Testis (tissue), 2 donors: ENCODE measurements around the gene ZNF552.
A peak's percentile ranks its signal among the peaks of the same experiment; 100 is the strongest.

Experiments
- POLR2A ChIP-seq: fragments of 450-650 bp; IDR thresholded peaks from one replicate; pipeline ENCODE4 v1.6.1; 2017; ENCODE audit warnings: antibody characterized with exemption, mild to moderate bottlenecking, moderate library complexity
- TF ChIP-seq, protein P1 (sequence below), 3 experiments: fragments of 450-650 bp in 2 of 3; fragments of 200-600 bp in 1 of 3; sonication (generic) in 1 of 3; IDR thresholded peaks; one replicate each; pipeline ENCODE4 v1.5.1; 2016 to 2019; ENCODE audit warnings: antibody characterized with exemption in 3 of 3, mild to moderate bottlenecking in 2 of 3, moderate library complexity in 1 of 3

DNA sequence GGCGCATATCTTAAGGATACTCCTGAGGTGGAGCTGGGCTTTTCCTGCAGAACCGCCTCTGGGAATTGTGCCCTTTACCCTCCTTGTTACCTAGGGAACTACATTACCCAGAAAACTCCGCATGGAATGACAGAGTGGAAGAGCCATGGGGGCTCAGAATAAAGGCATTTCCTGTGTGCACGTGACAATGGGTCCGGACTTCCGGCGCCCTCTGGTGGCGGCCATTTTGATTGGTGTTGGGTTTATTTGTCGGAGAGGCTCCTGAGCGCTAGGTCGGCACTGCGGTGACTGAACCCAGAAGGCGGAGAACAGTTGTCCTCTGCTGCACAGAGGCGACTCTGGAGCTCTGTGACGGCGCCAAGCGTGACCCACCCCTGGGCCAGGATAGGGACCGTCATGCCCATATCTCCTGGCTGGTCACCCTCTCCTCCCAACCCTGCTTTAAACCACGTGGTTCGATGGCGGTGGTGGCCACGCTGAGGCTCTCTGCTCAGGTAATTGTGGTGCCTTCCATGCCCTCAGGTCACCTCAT lies 15.4 kb upstream of the ZNF552 start, which contains the start of gene ZNF587B:
- TF ChIP-seq, protein P1, sequence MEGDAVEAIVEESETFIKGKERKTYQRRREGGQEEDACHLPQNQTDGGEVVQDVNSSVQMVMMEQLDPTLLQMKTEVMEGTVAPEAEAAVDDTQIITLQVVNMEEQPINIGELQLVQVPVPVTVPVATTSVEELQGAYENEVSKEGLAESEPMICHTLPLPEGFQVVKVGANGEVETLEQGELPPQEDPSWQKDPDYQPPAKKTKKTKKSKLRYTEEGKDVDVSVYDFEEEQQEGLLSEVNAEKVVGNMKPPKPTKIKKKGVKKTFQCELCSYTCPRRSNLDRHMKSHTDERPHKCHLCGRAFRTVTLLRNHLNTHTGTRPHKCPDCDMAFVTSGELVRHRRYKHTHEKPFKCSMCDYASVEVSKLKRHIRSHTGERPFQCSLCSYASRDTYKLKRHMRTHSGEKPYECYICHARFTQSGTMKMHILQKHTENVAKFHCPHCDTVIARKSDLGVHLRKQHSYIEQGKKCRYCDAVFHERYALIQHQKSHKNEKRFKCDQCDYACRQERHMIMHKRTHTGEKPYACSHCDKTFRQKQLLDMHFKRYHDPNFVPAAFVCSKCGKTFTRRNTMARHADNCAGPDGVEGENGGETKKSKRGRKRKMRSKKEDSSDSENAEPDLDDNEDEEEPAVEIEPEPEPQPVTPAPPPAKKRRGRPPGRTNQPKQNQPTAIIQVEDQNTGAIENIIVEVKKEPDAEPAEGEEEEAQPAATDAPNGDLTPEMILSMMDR (IDR thresholded peaks at IDR 0.05): peak in 2 of 3 experiments; percentile 38 to 42
- TF ChIP-seq POLR2A: no peak
